Testis (tissue), 2 donors: ENCODE measurements around the gene HS6ST3.

Experiments used
- CTCF ChIP-seq, 3 experiments: fragments of 450-650 bp in 2 of 3; fragments of 200-600 bp in 1 of 3; sonication (generic) in 1 of 3; IDR thresholded peaks; one replicate each; pipeline ENCODE4 v1.5.1; 2016 to 2019; ENCODE audit warnings: antibody characterized with exemption in 3 of 3, mild to moderate bottlenecking in 2 of 3, moderate library complexity in 1 of 3
- POLR2A ChIP-seq: fragments of 450-650 bp; IDR thresholded peaks from one replicate; pipeline ENCODE4 v1.6.1; 2017; ENCODE audit warnings: antibody characterized with exemption, mild to moderate bottlenecking, moderate library complexity

DNA sequence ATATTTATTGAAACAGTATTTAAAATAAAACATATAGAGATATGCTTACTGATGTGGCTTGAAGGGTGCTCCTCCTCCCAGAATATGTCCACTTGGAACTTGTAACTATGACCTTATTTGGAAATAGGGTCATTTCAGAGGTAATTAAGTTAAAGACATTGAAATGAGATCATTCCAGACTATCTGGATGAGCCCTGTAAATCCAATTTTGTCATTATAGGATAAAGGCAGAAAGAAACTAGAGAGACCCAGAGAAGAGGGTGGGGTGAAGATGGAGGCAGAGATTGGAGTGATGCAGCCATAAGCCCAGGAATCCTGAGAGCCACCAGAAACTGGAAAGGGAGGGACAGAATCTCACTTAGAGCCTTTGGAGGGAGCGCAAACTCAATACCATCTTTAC lies 661.2 kb downstream of the HS6ST3 start:
- TF ChIP-seq CTCF (IDR thresholded peaks at IDR 0.05) (no peak), POLR2A (no peak)
